HL-60 (cell line): ENCODE results near the gene IL31RA.

ENCODE experiments used
- CTCF ChIP-seq: IDR thresholded peaks from one replicate; pipeline ENCODE4 v1.5.1; 2011; ENCODE audit warnings: low read length, control low read depth, inconsistent platforms; ENCODE audit not compliant: insufficient read depth
- GABPA ChIP-seq: IDR thresholded peaks from 2 replicates; pipeline ENCODE4 v1.6.1; 2012; ENCODE audit warnings: low read depth
- POLR2AphosphoS5 ChIP-seq: IDR thresholded peaks from 2 replicates; pipeline ENCODE4 v1.6.1; 2012; ENCODE audit warnings: low read depth
- REST ChIP-seq: IDR thresholded peaks from 2 replicates; pipeline ENCODE4 v1.6.1; 2012; ENCODE audit warnings: low read depth; ENCODE audit not compliant: insufficient replicate concordance
- SPI1 ChIP-seq: IDR thresholded peaks from 2 replicates; pipeline ENCODE4 v1.6.1; 2012; ENCODE audit warnings: low read depth, mild to moderate bottlenecking, borderline replicate concordance

GRCh38 chr5:55866485-55866884 is 15.3 kb downstream of the IL31RA start:
- TF ChIP-seq CTCF = no peak
- TF ChIP-seq GABPA = no peak
- no peak for TF ChIP-seq POLR2AphosphoS5
- no peak for TF ChIP-seq REST
- TF ChIP-seq SPI1 = no peak
